Activated naive CD4-positive, alpha-beta T cell (primary cell): ENCODE data around the gene TEAD4.

ENCODE experiments used
- DNase-seq, 4 experiments: peaks; one replicate each; lab custom pipeline; 2025; lab: John Stamatoyannopoulos, UW

TEAD4 gene

DNA sequence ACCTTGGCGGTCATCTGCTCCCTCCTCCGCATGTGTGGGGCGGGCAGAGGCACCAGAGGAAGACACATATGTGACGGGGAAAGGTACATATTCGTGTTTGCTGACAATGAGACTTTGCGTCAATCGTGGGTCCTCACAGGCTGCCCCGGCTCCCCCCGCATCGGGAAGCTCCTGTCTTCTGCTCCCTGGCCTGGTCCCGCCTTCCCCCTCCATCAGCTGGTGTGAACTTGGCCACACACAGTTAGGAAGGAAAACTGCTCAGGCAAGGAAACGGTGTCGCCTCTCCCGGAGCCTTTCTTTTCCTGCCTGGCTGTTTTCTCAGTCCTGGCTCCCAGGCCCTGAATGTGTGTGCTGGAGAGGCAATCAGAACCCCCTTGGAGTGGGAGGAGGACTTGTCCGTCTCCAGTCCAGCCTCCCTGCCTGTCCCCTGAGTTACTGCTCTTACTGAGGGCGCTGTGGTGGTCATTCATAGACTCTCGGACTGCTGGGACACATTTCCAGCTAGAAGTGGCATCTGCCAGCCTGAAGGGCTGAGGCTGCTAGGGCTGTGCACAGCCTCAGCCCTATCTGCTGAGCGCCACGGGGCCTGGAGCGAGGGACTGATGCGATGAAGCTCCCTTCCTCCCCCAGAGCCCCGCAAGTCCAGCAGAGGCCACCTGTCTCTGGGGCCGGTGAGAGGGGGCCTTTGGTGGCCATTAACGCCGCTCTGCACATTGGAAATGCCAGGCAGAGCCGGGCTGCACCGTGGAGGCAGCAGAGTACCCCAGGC is 73.8 kb downstream of the TEAD4 start:
- no peak for DNase-seq

- no peak for DNase-seq
Measured at GRCh38 chr12:3033539-3033867, 74.3 kb downstream of the TEAD4 start.

- no peak for DNase-seq
Measured at GRCh38 chr12:3034067-3034750, 75.0 kb downstream of the TEAD4 start.

DNA sequence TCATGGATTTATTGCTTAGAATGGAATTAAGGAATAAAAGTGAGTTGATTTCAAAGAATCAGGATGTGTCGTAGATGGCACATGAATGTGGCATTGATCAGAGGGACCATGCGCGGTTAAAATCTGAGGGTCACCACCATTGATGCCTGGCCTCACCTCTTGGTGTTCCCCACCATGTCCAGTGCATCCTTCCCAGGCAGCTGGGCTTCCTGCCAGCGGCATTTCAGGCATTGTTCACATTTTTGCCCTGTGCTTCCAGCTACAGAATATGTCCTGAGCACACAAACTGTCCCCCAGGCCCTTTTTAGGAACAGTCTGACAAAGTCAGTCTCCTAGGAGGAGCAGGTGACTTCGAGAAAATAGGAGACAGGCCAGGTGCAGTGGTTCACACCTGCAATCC is 76.0 kb downstream of the TEAD4 start:
- no peak for DNase-seq

- DNase-seq = no peak
Measured at GRCh38 chr12:3035815-3036702, 76.9 kb downstream of the TEAD4 start.

DNA sequence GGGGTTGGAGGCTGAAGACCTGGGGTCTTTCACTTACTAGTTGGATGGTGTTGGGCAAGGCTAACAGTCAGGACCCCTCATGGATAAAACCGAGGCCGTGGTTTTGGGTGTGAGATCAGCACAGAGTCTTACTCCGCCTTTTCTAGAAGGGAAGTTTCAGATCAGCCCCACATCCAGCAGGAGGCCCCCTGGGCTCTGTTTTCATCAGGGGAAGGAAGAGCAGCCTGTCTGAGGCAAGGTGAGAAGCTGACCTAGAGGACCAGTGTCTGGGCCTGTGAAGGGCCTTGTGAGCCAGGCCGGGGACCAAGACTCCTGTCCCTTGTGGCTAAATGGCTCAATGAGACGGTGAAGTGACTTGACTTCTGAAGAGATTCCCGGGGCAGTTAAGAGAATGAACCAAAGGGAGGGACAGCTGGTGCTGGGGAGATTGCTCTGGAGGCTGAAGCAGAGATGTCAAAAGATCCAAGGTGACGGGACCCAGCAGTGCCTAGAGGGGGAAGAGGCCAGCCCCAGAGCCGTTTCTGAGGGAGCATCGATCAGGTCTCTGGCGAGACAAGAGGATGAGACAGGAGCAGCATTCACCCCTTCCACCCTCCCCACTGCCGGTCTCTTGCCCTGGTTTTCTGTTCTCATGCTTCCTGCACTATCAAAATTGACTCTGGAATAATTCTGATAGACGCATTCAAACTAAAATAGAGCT is 77.9 kb downstream of the TEAD4 start:
- DNase-seq = no peak

DNA sequence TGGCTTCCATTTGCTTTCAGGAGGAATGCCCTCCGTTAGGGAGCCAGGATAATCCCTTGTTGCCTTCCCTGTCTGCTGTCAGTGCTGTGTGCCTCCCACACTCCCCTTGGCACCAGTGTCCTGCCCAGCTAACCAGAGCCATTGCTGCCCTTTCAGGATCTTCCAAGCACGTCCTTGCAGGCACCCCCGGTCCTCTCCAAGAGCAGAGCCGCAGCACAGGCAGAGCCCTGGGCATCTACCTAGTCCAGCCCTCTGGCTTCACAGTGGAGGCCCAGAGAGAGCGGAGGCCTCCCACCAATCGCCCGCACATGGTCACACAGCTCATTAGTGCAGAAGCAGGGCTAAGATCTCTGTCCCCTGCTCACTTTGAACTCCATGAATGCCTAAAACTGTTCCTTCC is 79.0 kb downstream of the TEAD4 start:
- DNase-seq = no peak

GRCh38 chr12:3038926-3039510 is 79.8 kb downstream of the TEAD4 start:
- no peak for DNase-seq

DNA sequence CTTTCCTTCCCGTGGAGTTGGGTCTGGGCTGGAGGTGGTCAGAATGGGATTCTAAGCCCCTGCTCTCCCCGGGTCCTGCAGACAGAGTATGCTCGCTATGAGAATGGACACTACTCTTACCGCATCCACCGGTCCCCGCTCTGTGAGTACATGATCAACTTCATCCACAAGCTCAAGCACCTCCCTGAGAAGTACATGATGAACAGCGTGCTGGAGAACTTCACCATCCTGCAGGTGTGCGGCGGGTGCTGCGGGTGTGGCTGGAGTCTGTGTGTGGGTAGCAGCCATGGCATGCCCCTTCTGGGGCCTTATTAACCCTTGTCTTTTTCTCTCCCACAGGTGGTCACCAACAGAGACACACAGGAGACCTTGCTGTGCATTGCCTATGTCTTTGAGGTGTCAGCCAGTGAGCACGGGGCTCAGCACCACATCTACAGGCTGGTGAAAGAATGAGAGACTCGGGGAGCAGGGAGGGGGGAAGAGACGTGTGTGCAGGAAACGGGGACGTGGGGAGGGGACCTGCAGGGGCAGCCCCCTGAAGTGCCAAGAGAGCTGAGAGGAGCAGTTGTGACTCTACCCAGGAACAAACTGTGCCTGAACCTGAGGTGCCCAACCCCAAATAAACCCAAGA is 80.9 kb downstream of the TEAD4 start:
- DNase-seq = no peak

- DNase-seq = no peak
Measured at GRCh38 chr12:3040663-3041544, 81.7 kb downstream of the TEAD4 start.

GRCh38 chr12:3041558-3042164 is 82.5 kb downstream of the TEAD4 start:
- DNase-seq = peak in 1 of 4 experiments; percentile 5

- DNase-seq = no peak
Measured at GRCh38 chr12:3042394-3042793, 83.2 kb downstream of the TEAD4 start.

- DNase-seq = no peak
Measured at GRCh38 chr12:3042826-3043225, 83.6 kb downstream of the TEAD4 start.

DNA sequence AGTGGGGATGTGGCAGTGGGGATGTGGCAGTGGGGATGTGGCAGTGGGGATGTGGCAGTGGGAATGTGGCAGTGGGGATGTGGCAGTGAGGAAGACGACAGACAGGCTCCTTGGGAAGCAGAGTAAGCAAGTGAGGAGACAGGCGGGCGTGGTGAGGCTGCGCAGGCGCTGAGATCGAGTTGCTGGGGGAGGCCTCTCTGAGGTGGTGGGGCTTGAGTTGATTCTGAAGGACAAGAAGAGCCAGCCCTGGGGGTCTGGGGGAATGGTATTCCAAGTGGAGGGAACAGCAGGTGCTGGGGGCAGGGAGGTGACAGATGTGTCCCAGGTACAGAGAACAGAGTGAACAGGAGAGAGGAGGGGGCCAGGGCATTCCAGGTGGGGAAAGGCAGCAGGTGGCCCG is 84.2 kb downstream of the TEAD4 start:
- DNase-seq = no peak

DNA sequence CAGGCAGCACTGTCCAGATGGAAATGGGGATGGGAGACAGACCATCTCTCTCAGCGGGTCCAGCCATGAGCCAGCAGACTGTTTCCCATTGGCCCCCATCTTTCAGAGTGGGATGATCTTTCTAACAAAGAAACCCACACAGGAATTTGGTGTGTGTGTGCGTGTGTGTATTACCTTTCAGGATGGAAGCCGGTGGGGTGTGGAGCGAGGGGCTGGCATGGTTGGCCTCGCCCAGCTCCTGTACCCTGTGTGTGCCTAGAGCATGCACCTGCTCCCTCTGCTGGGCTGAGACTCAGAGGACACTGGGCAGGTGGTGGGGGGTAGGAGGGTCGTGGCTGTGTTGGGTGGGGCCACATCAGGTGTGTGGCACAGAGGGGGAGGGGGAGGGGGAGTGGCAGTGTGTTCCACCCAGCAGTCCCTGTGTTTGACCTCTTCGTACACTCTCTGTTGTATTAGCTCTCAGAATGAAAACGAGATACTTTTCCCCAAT is 85.0 kb downstream of the TEAD4 start:
- no peak for DNase-seq

DNA sequence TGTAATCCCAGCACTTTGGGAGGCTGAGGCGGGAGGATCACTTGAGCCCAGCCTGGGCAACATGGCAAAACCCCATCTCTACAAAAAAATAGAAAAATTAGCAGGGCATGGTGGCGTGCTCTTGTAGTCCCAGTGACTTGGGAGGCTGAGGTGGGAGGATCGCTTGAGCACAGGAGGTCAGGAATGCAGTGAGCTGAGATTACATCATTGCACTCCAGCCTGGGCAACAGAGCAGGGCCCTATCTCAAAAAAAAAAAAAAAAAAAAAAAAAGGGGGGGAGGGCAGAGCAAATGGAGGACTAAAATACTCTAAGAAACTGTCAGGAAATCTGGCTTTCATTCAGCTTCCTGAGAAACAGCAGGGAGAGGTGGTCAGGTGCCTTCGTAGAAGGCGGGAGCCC is 86.3 kb downstream of the TEAD4 start:
- no peak for DNase-seq

DNA sequence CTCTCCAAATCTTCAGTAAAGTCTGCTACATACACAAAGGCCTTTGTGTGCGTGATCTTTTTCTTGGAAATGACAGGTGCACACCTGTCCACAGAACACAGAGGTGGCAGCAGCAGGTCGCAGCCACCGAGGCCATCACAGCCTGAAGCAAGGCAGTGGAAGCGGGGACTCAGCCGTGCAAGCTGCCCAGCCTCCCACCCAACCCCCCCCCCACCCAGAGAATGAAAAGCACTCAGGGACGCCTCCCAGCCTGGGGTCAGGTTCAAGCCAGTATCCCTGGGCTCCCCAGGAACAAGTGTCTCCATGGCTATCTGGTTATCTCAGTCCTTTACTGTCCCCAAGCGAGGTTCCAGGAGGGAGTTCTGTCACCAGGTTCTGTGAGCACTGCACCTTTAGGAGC is 86.8 kb downstream of the TEAD4 start:
- DNase-seq = no peak

- DNase-seq = no peak
Measured at GRCh38 chr12:3046441-3047200, 87.4 kb downstream of the TEAD4 start.

- no peak for DNase-seq
Measured at GRCh38 chr12:3047961-3048360, 88.8 kb downstream of the TEAD4 start.
